Measurements from ENCODE around the gene GJB5.
A peak's percentile ranks its signal among the peaks of the same experiment; 100 is the strongest.
"Not testable (repeated sequence)": the region's sequence is repeated elsewhere in the genome, so short reads cannot be mapped to it uniquely, and the experiment has no call there.

Gene GJB5

GRCh38 chr1:34757386-34757785 is 2.5 kb downstream of the GJB5 start:
- FAIRE-seq (no peak), DNase-seq (ENCODE audit: insufficient read length, low spot score) (no peak)
- TF ChIP-seq POLR2A (IDR thresholded peaks at IDR 0.05; ENCODE audit: low read depth, low read length) = no peak

- DNase-seq (ENCODE audit: insufficient read length, low spot score) (no peak), FAIRE-seq (no peak)
- no peak for TF ChIP-seq POLR2A (IDR thresholded peaks at IDR 0.05; ENCODE audit: low read depth, low read length)
Observed at GRCh38 chr1:34758751-34759150, 3.9 kb downstream of the GJB5 start.

- TF ChIP-seq POLR2A (IDR thresholded peaks at IDR 0.05; ENCODE audit: low read depth, low read length) = no peak
- DNase-seq (ENCODE audit: insufficient read length, low spot score) = no peak
- FAIRE-seq = no peak
Observed at GRCh38 chr1:34759503-34760357, 4.9 kb downstream of the GJB5 start, which contains the start of gene GJB4. Gene GJB4, plus strand, starts transcription at chr1:34759740. Its CDS starts 1,515 bp downstream, at chr1:34761255.

- DNase-seq (ENCODE audit: insufficient read length, low spot score) (no peak), FAIRE-seq (no peak)
- no peak for TF ChIP-seq POLR2A (IDR thresholded peaks at IDR 0.05; ENCODE audit: low read depth, low read length)
Observed at GRCh38 chr1:34761176-34761761, 6.4 kb downstream of the GJB5 start.

- FAIRE-seq = no peak
- DNase-seq (ENCODE audit: insufficient read length, low spot score) = no peak
- no peak for TF ChIP-seq POLR2A (IDR thresholded peaks at IDR 0.05; ENCODE audit: low read depth, low read length)
Observed at GRCh38 chr1:34761776-34762307, 7.0 kb downstream of the GJB5 start.

- FAIRE-seq (no peak), DNase-seq (ENCODE audit: insufficient read length, low spot score) (peak; percentile 44)
- no peak for TF ChIP-seq POLR2A (IDR thresholded peaks at IDR 0.05; ENCODE audit: low read depth, low read length)
Observed at GRCh38 chr1:34762474-34763141, 7.8 kb downstream of the GJB5 start.

- no peak for TF ChIP-seq POLR2A (IDR thresholded peaks at IDR 0.05; ENCODE audit: low read depth, low read length)
- DNase-seq (ENCODE audit: insufficient read length, low spot score) (peak; percentile 80), FAIRE-seq (peak; percentile 43)
Observed at GRCh38 chr1:34763142-34763781, 8.4 kb downstream of the GJB5 start.

- TF ChIP-seq POLR2A (IDR thresholded peaks at IDR 0.05; ENCODE audit: low read depth, low read length) = no peak
- FAIRE-seq (no peak), DNase-seq (ENCODE audit: insufficient read length, low spot score) (no peak)
Observed at GRCh38 chr1:34768856-34769255, 14.0 kb downstream of the GJB5 start.

- no peak for TF ChIP-seq POLR2A (IDR thresholded peaks at IDR 0.05; ENCODE audit: low read depth, low read length)
- no peak for FAIRE-seq
- no peak for DNase-seq (ENCODE audit: insufficient read length, low spot score)
Observed at GRCh38 chr1:34770891-34771504, 16.2 kb downstream of the GJB5 start.

GRCh38 chr1:34771573-34772371 is 16.9 kb downstream of the GJB5 start:
- no peak for DNase-seq (ENCODE audit: insufficient read length, low spot score)
- FAIRE-seq = no peak
- no peak for TF ChIP-seq POLR2A (IDR thresholded peaks at IDR 0.05; ENCODE audit: low read depth, low read length)

- not testable (repeated sequence) for FAIRE-seq; DNase-seq (ENCODE audit: insufficient read length, low spot score)
Observed at GRCh38 chr1:34773114-34773513, 18.3 kb downstream of the GJB5 start.

GRCh38 chr1:34774957-34775356 is 20.1 kb downstream of the GJB5 start:
- FAIRE-seq = no peak
- DNase-seq (ENCODE audit: insufficient read length, low spot score) = no peak
- TF ChIP-seq POLR2A (IDR thresholded peaks at IDR 0.05; ENCODE audit: low read depth, low read length) = no peak

- no peak for TF ChIP-seq POLR2A (IDR thresholded peaks at IDR 0.05; ENCODE audit: low read depth, low read length)
- FAIRE-seq (no peak), DNase-seq (ENCODE audit: insufficient read length, low spot score) (no peak)
Observed at GRCh38 chr1:34776911-34777310, 22.1 kb downstream of the GJB5 start.

Data from H54 (cell line).